ENCODE measurements around the gene EMD. TPM values are rescaled to one million over a fixed set of nuclear protein-coding genes. Genes with fewer than 3 reads are reported as not detected.
A peak's percentile ranks its signal among the peaks of the same experiment; 100 is the strongest.

The EMD gene
- total and polyA plus RNA-seq, 2 donors from 2014 or later, result 79.6 to 102 TPM

- Histone ChIP-seq H3K27ac (ENCODE audit: low read depth in 2 of 2, low read length in 2 of 2) (peak overlapping the region; percentile 96 to 98), H3K9ac (ENCODE audit: low read length in 3 of 3) (peak overlapping the region in 2 of 3 donors; percentile 43 to 69), H3K4me1 (ENCODE audit: control insufficient read depth in 2 of 3, insufficient read depth in 2 of 3, low read depth in 1 of 3, low read length in 3 of 3) (peaks cover 0 to 21% (median 7%) of the 10 kb centered on the region in 3 donors), H3K27me3 (ENCODE audit: control insufficient read depth, insufficient read depth, low read length) (no peaks in the 10 kb centered on the region), H3K9me3 (ENCODE audit: control insufficient read depth in 2 of 3, insufficient read depth in 1 of 3, low read length in 3 of 3) (no peaks in the 10 kb centered on the region), H3K36me3 (ENCODE audit: control insufficient read depth in 2 of 3, insufficient read depth in 3 of 3, low read length in 3 of 3) (peaks cover 2 to 15% (median 8%) of the 10 kb centered on the region in 3 donors), H3K4me3 (ENCODE audit: low read length in 3 of 3) (peak overlapping the region; percentile 24 to 90 (median 72))
- TF ChIP-seq CTCF (IDR thresholded peaks at IDR 0.05; ENCODE audit: borderline replicate concordance, extremely low read depth, insufficient read depth), result no peak
- intact Hi-C loops (cut with DNase I), result no loop called here
- DNase-seq, result peak; percentile 76 to 94 (median 86)
- no peak for FAIRE-seq
Observed at GRCh38 chrX:154396973-154397887, 18.1 kb downstream of the EMD start.

GRCh38 chrX:154397888-154398667, 19.0 kb downstream of the EMD start, which contains the start of gene RPL10:
TSS of gene RPL10 (plus strand) at chrX:154398377. CDS start at chrX:154398520, 143 bp downstream.
- no peak for TF ChIP-seq CTCF (IDR thresholded peaks at IDR 0.05; ENCODE audit: borderline replicate concordance, extremely low read depth, insufficient read depth)
- peak within 1 kb of the TSS; percentile 90 to 93 (median 92) for H3K4me3 ChIP-seq (ENCODE audit: low read length in 3 of 3)
- DNase-seq (peak; percentile 96 to 98 (median 97)), FAIRE-seq (peak; percentile 66)
- no peaks in the 10 kb centered on the region for H3K27me3 ChIP-seq (ENCODE audit: control insufficient read depth, insufficient read depth, low read length)
- peak within 1 kb of the TSS; percentile 96 to 98 for H3K27ac ChIP-seq (ENCODE audit: low read depth in 2 of 2, low read length in 2 of 2)
- H3K36me3 ChIP-seq (ENCODE audit: control insufficient read depth in 2 of 3, insufficient read depth in 3 of 3, low read length in 3 of 3), result peaks cover 2 to 15% (median 8%) of the 10 kb centered on the region in 3 donors
- no peaks in the 10 kb centered on the region for H3K9me3 ChIP-seq (ENCODE audit: control insufficient read depth in 2 of 3, insufficient read depth in 1 of 3, low read length in 3 of 3)
- intact Hi-C loops (cut with DNase I), result no loop called here
- H3K4me1 ChIP-seq (ENCODE audit: control insufficient read depth in 2 of 3, insufficient read depth in 2 of 3, low read depth in 1 of 3, low read length in 3 of 3), result peaks cover 0 to 21% (median 7%) of the 10 kb centered on the region in 3 donors
- H3K9ac ChIP-seq (ENCODE audit: low read length in 3 of 3), result peak within 1 kb of the TSS; percentile 95 to 99 (median 95)

- peak; percentile 65 for TF ChIP-seq CTCF (IDR thresholded peaks at IDR 0.05; ENCODE audit: borderline replicate concordance, extremely low read depth, insufficient read depth)
- H3K9ac ChIP-seq (ENCODE audit: low read length in 3 of 3), result peak overlapping the region; percentile 95 to 99 (median 95)
- no peaks in the 10 kb centered on the region for H3K27me3 ChIP-seq (ENCODE audit: control insufficient read depth, insufficient read depth, low read length)
- H3K27ac ChIP-seq (ENCODE audit: low read depth in 2 of 2, low read length in 2 of 2), result peak overlapping the region; percentile 96 to 98
- no peaks in the 10 kb centered on the region for H3K9me3 ChIP-seq (ENCODE audit: control insufficient read depth in 2 of 3, insufficient read depth in 1 of 3, low read length in 3 of 3)
- H3K36me3 ChIP-seq (ENCODE audit: control insufficient read depth in 2 of 3, insufficient read depth in 3 of 3, low read length in 3 of 3), result peaks cover 2 to 15% (median 8%) of the 10 kb centered on the region in 3 donors
- H3K4me1 ChIP-seq (ENCODE audit: control insufficient read depth in 2 of 3, insufficient read depth in 2 of 3, low read depth in 1 of 3, low read length in 3 of 3), result peaks cover 0 to 21% (median 7%) of the 10 kb centered on the region in 3 donors
- DNase-seq (peak; percentile 88 to 95 (median 91)), FAIRE-seq (no peak)
- intact Hi-C loops (cut with DNase I), result no loop called here
- peak overlapping the region; percentile 90 to 93 (median 92) for H3K4me3 ChIP-seq (ENCODE audit: low read length in 3 of 3)
Observed at GRCh38 chrX:154398668-154399526, 19.8 kb downstream of the EMD start.
